SU-DHL-6 (cell line): ENCODE measurements around the gene CPHXL2.

ENCODE experiments used
- CTCF ChIP-seq: fragments of 200-600 bp; sonication (generic); IDR thresholded peaks from one replicate; pipeline ENCODE4 v1.5.1; 2017; ENCODE audit warnings: antibody characterized with exemption, mild to moderate bottlenecking, low read length, moderate library complexity; ENCODE audit not compliant: insufficient read depth, poor library complexity, severe bottlenecking
- EZH2phosphoT487 ChIP-seq: fragments of 200-600 bp; sonication (generic), shearing (Covaris generic); conservative IDR thresholded peaks from 2 replicates; pipeline ENCODE4 v1.6.1; 2018; ENCODE audit warnings: mild to moderate bottlenecking, antibody characterized with exemption, low read length, moderate library complexity, mixed read lengths

- TF ChIP-seq CTCF (no peak), EZH2phosphoT487 (no peak)
Observed at GRCh38 chr16:75714661-75715060, 37.9 kb upstream of the CPHXL2 start.
